Measurements from ENCODE around the gene HTD2.
"Not testable (repeated sequence)": the region's sequence is repeated elsewhere in the genome, so short reads cannot be mapped to it uniquely, and the experiment has no call there.

HTD2 gene

GRCh38 chr3:58305882-58306711, at the start of gene HTD2, which contains the start of gene RPP14:
TSS of gene HTD2 (plus strand) at chr3:58306520. CDS start at chr3:58317614, 11,094 bp downstream.
TSS of gene RPP14 (plus strand) at chr3:58306245. CDS start at chr3:58310330, 4,085 bp downstream.
- peak; percentile 99 for DNase-seq

- DNase-seq, result no peak
Observed at GRCh38 chr3:58258392-58259055, 47.8 kb upstream of the HTD2 start.

GRCh38 chr3:58260261-58260731, 46.0 kb upstream of the HTD2 start:
- DNase-seq, result no peak

GRCh38 chr3:58260733-58261132, 45.6 kb upstream of the HTD2 start:
- DNase-seq, result no peak

GRCh38 chr3:58261954-58262666, 44.2 kb upstream of the HTD2 start:
- no peak for DNase-seq

GRCh38 chr3:58266577-58266976, 39.7 kb upstream of the HTD2 start:
- no peak for DNase-seq

GRCh38 chr3:58267543-58267942, 38.8 kb upstream of the HTD2 start:
- not testable (repeated sequence) for DNase-seq

- no peak for DNase-seq
Observed at GRCh38 chr3:58269356-58269755, 37.0 kb upstream of the HTD2 start.

- DNase-seq, result no peak
Observed at GRCh38 chr3:58270485-58270884, 35.8 kb upstream of the HTD2 start.

- DNase-seq, result peak; percentile 19
Observed at GRCh38 chr3:58271901-58272501, 34.3 kb upstream of the HTD2 start.

- no peak for DNase-seq
Observed at GRCh38 chr3:58272891-58273290, 33.4 kb upstream of the HTD2 start.

GRCh38 chr3:58273362-58273761, 33.0 kb upstream of the HTD2 start:
- DNase-seq, result not testable (repeated sequence)

- DNase-seq, result no peak
Observed at GRCh38 chr3:58274027-58274614, 32.2 kb upstream of the HTD2 start.

- no peak for DNase-seq
Observed at GRCh38 chr3:58281069-58281468, 25.3 kb upstream of the HTD2 start.

- DNase-seq, result no peak
Observed at GRCh38 chr3:58285334-58285733, 21.0 kb upstream of the HTD2 start.

GRCh38 chr3:58287354-58287753, 19.0 kb upstream of the HTD2 start:
- no peak for DNase-seq

GRCh38 chr3:58288011-58288728, 18.1 kb upstream of the HTD2 start:
- no peak for DNase-seq

GRCh38 chr3:58288964-58289613, 17.2 kb upstream of the HTD2 start:
- not testable (repeated sequence) for DNase-seq

- DNase-seq, result not testable (repeated sequence)
Observed at GRCh38 chr3:58290446-58290845, 15.9 kb upstream of the HTD2 start.

- DNase-seq, result no peak
Observed at GRCh38 chr3:58291671-58292338, 14.5 kb upstream of the HTD2 start.

- DNase-seq, result no peak
Observed at GRCh38 chr3:58292866-58293265, 13.5 kb upstream of the HTD2 start.
